ENCODE measurements around the gene BRD7.
A peak's percentile ranks its signal among the peaks of the same experiment; 100 is the strongest.

The BRD7 gene

GRCh38 chr16:50271148-50272041, 97.4 kb downstream of the BRD7 start:
- DNase-seq (ENCODE audit: low spot score), result no peak

DNA sequence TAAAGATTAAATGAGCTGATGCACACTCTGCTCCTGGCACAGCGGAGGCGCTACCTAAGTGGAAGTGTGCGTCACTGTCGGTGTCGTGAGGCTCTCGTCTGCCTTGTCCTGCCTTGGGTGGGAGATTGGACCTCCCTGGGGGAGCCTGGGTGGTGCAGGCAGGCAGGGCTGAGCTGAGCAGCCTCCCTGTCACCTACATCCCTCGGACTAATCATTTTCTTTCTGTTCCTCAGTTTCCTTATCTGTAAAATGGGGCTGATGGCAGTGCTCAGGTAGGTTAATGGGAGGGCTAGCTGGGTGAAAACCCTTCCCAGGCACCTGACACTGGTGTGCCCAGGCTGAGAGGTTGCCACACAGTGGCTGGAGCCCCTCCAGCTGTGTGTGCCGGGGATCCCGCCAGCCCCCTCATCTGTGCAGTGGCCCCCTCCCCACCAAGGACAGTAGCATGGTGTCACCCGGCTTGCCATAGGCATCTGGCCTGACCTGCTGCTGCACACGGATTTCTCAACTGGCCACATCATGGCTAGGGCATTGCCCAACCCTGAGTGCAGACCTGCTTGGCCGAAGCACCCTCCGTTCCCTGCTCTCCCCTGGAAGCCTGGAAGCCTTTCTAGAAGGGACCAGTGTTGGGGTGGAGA, 98.2 kb downstream of the BRD7 start:
- DNase-seq (ENCODE audit: low spot score), result no peak

DNA sequence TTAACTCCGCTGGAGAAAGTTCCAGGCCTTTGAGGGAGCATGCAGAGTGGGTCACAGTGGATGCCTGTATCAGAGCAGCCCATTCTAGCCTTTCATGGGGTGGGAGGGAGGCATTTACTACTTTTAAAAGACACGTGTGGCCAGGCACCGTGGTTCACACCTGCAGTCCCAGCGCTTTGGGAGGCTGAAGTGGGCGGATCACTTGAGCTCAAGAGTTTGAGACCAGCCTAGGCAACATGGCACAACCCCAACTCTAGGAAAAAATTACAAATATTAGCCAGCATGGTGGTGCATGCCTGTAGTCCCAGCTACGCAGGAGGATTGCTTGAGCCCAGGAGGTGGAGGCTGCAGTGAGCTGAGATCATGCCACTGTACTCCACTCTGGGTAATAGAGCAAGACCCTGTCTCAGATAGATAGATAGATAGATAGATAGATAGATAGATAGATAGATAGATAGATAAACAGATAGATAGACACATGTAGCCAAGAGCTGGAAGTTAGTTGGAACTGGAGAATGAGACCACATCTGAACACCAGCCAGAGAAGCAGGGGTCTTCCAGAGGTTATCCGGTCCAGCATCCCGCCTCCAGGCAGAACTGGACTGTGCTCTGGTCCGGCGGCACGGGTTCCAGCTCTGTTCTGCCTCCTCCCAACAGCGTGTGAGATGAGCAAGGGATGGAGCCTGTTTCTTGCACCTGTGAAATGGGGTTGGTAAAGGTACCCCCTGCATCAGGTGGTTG, 98.8 kb downstream of the BRD7 start:
- DNase-seq (ENCODE audit: low spot score), result no peak

GRCh38 chr16:50269061-50269705, 99.6 kb downstream of the BRD7 start:
- DNase-seq (ENCODE audit: low spot score), result no peak

GRCh38 chr16:50268352-50268751, 100.4 kb downstream of the BRD7 start:
- DNase-seq (ENCODE audit: low spot score), result no peak

- no peak for DNase-seq (ENCODE audit: low spot score)
These were observed 101.1 kb downstream of the BRD7 start for GRCh38 chr16:50267651-50268050.

DNA sequence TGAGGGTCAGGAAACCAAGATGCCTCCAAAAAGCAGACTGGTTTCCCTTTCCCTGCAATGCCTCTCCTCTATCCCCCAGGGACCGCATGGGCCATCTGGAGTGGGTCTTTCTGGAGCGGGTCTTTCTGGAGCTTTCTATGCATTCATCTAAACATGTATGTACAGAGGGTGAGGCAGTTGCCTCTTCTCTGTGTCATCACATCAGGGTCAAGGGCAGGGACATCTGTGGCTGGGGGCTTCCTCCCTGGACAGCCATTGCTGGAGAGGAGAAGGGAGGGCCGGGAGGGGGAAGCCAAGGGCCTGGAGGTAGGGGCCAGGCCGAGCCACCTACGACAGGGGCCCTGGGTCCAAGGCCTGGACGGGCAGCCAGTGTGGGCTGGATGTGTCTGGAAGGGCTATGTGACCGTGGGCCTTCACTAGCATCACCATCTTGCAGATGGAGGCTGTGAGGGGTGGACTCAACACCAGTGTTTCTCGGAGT, 101.6 kb downstream of the BRD7 start:
- no peak for DNase-seq (ENCODE audit: low spot score)

DNA sequence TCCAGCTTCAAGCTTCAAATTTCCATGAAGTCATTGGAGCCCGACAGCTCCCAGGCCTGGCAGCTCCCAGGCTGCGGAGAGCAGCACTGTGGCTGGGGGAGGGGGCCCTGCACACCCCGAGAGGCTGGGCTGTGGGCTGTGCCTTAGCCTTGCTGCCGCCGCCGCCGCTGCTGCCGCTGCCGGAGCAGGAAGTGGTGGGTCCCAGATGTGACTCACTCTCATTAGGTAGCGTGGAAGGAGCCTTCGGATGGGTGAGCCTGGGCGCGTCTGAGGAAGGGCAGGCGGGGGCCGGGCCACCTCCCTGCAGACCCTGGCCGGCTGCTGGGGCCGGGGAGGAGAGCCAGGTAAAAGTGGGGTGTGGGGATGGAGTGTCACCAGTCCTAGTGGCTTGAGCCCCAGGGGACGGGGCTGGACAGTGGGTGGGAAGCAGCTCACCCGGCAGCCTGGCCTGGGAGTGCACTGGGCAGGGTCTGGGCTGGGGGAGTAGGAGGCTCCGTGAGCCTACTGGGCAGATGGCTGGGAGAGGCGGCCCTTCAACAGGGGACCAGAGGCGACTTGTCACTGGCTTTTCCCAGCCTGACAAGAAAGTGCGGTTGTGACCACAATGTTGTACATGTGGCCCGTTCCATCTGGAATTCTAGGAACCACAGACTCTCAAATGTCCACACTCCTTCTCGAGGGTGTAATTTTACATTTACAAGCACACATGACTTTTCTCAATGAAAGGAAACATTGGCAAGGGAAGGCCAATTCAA, 102.3 kb downstream of the BRD7 start, which contains the start of gene ADCY7:
ADCY7 (plus strand) TSS at position 215 of the 755 bp plus-strand sequence. CDS start 21,629 bp downstream, outside the sequence.
- peak; percentile 85 for DNase-seq (ENCODE audit: low spot score)

All from AG08396 (cell line).